ENCODE data around the gene RCOR3.

DNA sequence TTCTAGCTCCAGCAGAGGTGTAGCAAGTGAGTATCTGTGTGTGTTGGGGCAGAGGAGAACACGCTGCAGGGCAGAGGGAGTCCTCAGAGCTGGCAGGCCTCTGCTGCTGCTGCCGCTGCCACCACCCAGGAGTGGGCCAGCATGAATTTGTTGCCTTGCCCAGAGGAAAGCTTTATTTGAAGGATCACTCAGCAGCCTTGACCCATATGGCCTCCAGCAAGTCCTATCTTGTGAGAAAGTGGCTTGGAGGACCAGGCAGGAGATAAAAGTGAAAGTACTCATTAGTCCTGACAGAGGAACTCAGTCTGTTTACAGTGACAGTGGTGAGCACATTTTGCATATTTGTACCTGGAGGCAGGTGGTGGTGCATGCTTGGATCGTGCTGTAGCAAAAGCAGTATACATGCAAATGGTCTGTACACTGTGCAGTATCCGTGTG is 70.6 kb downstream of the RCOR3 start:
- TF ChIP-seq CTCF (IDR thresholded peaks at IDR 0.05), result no peak
- TF ChIP-seq POLR2A (IDR thresholded peaks at IDR 0.05), result no peak
